Femur (tissue), 1 donor: ENCODE results near the gene HEY2.
"Not testable (repeated sequence)": the region's sequence is repeated elsewhere in the genome, so short reads cannot be mapped to it uniquely, and the experiment has no call there.

Experiments used
- DNase-seq: peaks from one replicate; pipeline ENCODE4 v3.0.0-alpha.2; 2017

The HEY2 gene

GRCh38 chr6:125773387-125774341 lies 24.2 kb downstream of the HEY2 start:
- DNase-seq, result no peak

GRCh38 chr6:125776107-125776826 lies 26.8 kb downstream of the HEY2 start:
- not testable (repeated sequence) for DNase-seq

GRCh38 chr6:125779924-125780539 lies 30.6 kb downstream of the HEY2 start:
- DNase-seq, result peak; percentile 94

GRCh38 chr6:125780540-125781313 lies 31.3 kb downstream of the HEY2 start:
- DNase-seq, result peak; percentile 72

- DNase-seq, result no peak
Observed at GRCh38 chr6:125781314-125781868, 32.0 kb downstream of the HEY2 start.

GRCh38 chr6:125784365-125784764 lies 34.9 kb downstream of the HEY2 start:
- DNase-seq, result no peak

GRCh38 chr6:125787791-125788190 lies 38.4 kb downstream of the HEY2 start:
- DNase-seq, result no peak

GRCh38 chr6:125789167-125789566 lies 39.7 kb downstream of the HEY2 start:
- no peak for DNase-seq

- DNase-seq, result peak; percentile 63
Observed at GRCh38 chr6:125789576-125790357, 40.3 kb downstream of the HEY2 start.

GRCh38 chr6:125790358-125791150 lies 41.1 kb downstream of the HEY2 start, which contains the start of gene NCOA7:
NCOA7 (plus strand) TSS chr6:125790960; CDS start chr6:125815355, 24,395 bp downstream.
- DNase-seq, result peak; percentile 88

- peak; percentile 49 for DNase-seq
Observed at GRCh38 chr6:125791151-125791819, 41.9 kb downstream of the HEY2 start.

GRCh38 chr6:125791820-125792165 lies 42.4 kb downstream of the HEY2 start:
- DNase-seq, result no peak

- DNase-seq, result no peak
Observed at GRCh38 chr6:125792172-125792571, 42.7 kb downstream of the HEY2 start.

GRCh38 chr6:125792680-125793079 lies 43.2 kb downstream of the HEY2 start:
- DNase-seq, result no peak

GRCh38 chr6:125793280-125793679 lies 43.8 kb downstream of the HEY2 start:
- no peak for DNase-seq

GRCh38 chr6:125793863-125794262 lies 44.4 kb downstream of the HEY2 start:
- DNase-seq, result no peak

- no peak for DNase-seq
Observed at GRCh38 chr6:125794342-125795137, 45.1 kb downstream of the HEY2 start.

- DNase-seq, result no peak
Observed at GRCh38 chr6:125795301-125795700, 45.9 kb downstream of the HEY2 start.
